CD1c-positive myeloid dendritic cell (primary cell): Measurements from ENCODE around the gene GLT1D1.

Experiments
- DNase-seq: peaks from one replicate; pipeline ENCODE4 v3.0.0-alpha.2; 2016; ENCODE audit errors: extremely low spot score

GLT1D1 gene

DNA sequence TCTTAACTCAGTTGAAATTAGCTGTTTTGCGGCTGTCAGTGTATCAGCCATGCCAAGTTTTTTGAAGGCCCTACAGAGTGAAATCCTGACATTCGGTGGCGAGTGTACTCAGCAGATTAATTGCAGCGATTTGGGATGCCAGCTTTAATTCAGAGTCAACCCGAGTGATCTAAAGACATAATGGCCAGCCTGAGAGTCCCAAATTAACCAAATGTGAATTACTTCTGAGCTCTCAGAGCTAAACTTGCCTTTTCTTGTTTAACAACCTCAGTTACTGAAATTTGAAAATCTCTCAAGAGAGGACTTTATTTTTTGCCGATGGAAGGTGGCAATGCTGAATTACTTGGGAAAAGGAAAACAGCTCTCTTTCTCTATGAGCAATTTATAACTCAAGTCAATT is 148.5 kb downstream of the GLT1D1 start:
- no peak for DNase-seq

DNA sequence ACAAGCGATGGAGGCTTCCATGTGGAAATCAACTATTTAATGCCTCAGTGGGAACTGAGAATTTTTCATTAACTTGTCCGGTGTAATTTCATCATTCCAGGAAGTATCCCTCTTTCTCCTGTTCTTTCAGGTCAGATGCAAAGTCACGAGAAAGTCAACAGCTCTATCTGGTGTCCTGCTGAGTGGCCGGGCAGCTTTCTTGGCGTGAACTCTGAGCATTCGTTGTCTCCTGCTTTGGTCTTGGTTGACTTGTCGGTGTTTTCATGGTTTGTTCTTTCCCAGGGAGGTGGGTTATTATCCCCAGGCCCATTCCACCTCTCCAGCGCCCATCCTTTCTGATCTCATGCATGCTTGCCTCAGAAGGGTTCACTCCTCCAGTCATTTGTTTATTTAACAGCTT is 149.1 kb downstream of the GLT1D1 start:
- no peak for DNase-seq

DNA sequence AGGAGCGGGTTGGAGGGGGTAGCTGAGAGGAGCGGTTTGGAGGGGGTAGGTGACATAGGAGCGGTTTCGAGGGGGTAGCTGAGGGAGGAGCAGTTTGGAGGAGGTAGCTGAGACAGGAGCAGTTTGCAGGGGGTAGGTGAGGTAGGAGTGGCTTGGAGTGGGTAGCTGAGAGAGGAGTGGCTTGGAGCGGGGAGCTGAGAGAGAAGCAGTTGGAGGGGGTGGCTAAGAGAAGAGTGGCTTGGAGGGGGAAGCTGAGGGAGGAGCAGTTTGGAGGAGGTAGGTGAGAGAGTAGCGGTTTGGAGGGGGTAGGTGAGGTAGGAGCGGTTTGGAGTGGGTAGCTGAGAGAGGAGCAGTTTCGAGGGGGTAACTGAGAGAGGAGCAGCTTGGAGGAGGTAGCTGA is 152.1 kb downstream of the GLT1D1 start:
- no peak for DNase-seq

DNA sequence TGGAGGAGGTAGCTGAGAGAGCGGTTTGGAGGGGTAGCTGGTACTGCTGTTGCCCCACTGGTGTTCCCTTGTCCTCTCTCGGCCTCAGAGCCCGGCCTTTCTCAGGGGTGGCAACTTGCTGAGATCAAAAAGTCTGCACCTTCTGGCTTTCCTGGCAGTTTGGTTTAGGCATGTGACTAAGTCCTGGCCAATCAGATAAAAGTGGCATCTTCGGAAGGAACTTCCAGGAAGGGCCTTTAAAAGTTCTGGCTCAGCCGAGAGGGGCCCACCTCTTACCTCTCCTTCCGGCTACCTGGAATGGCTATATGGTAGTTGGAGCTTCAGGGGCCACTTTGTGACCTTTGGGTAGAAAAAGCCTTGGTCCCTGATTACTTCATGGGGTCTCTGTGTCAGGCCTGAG is 152.6 kb downstream of the GLT1D1 start:
- DNase-seq = no peak

DNA sequence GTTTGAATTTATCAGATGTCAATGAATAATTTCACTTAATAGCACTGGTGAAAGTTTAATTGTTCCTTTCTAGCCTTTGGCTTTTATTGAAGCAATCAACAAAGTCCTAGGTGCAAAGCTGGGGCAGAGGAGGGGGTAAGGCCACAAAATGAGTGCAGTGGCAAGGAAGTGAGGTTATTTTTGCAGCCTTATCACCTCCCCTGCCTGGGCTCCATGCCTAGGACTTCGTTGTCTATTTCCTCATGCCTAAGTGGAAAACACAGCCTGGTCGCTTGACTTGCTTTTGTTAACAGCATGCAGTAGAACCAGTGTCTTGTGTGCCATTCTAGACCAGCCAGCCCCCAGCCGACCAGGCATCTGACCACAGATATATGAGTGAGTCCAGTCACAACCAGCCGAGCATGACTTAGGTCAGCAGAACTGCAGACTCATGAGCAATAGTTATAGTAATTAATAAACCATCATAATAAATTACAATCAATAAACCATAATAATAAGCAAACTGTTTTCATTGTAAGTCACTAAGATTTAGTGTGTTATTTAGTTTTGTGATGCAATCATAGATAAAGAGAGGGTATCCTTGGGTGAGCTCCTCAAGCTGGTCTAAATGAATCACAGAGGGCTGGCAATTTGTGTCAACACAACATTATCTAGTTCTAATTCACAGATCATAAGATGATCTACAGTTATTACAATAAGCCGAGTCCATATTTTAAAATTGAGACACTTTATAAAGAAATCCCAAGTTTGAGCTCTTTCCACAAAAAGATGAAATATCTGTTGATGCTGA is 156.8 kb downstream of the GLT1D1 start:
- no peak for DNase-seq

DNA sequence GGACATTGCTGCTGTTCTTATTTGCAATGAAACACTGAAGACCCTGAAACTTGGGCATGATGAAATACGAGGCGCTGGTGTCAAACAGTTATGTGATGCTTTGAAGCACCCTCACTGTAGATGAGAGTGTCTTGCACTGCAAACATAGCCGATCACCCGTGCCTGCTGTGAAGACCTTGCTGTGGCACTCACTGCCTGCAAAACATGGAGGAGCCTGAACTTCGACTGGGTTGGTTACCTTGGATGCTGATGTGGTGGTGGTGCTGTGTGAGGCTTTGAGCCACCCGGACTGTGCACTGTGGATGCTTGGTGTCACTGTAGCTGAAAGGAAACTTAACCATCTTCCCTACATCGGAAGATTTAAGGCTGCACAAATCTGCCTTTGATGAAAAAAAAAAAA is 162.9 kb downstream of the GLT1D1 start:
- no peak for DNase-seq

DNA sequence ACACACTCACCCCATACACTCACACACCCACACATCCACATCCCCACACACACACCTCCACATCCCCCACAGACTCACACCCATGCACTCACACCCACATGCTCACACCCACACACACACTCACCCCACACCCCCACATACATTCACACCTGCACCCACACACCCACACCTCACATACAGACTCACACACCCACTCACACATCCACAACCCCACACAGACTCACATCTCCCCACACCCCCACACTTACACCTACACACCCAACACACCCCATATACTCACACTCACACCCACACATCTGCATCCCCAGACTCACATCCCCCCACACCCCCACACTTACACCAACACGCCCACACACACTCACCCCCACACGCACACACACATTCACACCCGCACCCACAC is 171.8 kb downstream of the GLT1D1 start:
- DNase-seq = no peak

DNA sequence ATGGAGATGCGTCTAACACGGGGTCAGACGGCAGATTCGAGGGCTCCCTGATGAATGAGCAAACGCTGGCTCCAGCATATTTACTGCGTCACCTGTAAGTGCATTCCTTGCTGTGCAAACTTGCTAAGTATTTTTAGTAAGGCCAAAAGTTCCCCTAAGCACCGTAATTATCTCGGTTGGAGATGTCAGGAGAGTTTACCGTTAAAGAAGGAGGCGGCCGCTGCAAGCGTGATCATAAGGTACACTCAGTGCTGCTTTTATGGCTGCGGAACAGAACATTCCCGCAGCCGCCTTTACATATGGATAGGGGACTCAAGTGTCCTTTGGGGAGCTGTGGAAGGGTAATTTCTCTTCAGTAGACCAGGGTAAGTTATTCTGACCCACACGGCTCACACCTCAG is 175.6 kb downstream of the GLT1D1 start:
- no peak for DNase-seq
